ENCODE measurements around the gene BCAR3.
"Not testable (repeated sequence)": the region's sequence is repeated elsewhere in the genome, so short reads cannot be mapped to it uniquely, and the experiment has no call there.

The BCAR3 gene

DNA sequence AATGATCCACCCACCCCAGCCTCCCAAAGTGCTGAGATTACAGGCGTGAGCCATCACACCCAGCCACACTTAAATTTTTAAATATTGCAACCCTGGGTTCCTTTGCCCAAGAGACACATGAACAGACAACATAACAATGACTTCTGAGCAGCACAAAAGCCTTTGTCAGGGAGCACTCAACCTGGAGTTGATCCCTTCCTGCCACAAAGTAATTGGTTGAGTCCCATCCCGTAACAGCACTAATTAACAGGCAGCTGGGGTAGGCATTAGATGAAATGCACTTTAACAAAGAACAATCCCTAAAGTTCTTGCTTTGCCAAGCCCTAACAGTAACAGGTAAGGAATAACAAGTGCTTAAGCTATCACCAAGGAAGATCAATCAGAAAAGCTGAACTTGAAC is 5.9 kb upstream of the BCAR3 start:
- no peak for DNase-seq

DNA sequence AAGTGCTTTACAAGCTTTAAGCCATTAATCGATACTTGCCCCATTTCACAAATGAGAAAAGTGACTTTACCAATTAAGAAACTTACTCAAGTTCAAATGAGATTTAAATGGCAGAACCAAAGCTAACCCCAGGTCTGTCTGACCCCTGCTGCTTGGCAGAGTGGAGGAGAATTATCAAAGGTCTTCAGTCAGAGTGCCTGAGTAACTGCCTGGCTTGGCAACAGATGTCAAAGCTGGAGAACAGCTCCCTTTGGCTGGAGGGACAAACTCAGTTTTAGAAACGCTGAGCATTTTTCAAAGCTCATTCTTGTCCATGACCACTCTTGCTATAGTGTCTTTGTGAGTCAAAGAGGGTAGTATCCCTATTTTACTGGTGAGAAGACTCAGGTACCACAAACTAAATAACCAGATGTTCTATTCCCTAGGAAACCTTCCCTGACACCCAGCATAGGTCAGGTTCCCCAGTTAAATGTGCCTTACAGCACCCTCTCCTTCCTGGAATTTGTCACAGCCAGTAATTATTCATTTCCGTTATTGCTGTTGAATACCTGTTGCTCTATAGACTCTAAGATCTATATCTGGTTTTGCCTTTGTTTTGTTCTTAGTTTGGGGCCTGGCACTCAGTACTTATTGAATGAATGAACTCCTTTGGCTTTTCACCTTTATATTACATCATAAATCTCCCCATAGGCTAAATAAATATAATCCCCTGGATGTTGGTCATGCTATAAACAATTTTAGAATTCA is 5.0 kb upstream of the BCAR3 start:
- no peak for DNase-seq

DNA sequence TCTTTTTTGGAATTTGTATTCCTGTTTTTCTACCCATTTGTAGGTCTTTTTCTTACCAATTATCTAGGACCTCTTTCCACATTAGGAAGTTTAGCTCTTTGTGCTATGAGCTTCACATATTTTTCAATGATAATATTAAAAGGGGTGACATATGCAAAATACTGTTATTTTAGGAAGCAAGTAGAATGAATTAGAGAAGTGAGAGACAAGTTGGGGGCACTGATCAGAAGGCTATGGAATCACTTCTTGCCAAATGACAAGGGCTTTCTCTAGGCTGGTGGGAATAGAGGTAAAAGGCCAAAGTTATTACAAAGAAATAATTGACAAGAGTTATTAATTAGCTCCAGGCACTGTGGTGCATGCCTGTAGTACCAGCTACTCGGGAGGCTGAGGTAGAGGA is 4.3 kb upstream of the BCAR3 start:
- DNase-seq = no peak

DNA sequence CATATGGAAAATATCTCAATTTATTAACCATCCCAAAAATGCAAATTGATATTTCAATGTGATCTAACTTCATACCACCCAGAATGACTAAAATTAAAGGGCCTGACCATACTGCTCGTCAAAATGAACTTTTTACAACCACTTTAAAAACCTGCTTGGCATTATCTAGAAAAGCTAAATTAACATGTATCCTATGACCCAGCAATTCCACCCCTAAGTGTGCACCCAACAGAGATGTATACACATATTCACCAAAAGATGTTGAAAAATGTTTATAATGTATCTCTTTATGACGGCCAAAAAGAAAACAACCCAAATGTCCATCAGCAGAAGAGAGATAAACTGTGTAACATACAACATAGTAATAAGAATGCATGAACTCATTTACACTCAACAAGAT is 1.6 kb upstream of the BCAR3 start:
- no peak for DNase-seq

DNA sequence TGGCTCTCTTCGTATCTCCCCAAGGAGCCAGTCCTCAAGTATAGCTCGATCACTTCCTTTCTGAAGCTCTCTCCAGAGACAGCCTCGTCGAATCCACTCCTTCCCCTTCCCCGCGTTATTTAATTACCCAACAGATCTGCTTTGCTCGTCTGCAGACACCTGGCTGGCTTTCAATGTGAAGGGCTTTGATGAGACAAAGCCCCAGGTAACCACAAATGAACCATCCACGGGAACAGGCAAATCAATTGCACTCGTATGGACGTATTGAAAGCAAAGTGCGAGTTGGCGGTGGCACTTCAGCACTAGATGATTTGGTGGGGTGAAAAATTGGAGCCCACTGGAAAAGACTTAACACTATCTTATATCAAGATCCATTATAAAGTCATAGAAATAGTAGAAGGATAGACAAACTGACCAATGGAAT is 364 bp upstream of the BCAR3 start:
- no peak for DNase-seq

DNA sequence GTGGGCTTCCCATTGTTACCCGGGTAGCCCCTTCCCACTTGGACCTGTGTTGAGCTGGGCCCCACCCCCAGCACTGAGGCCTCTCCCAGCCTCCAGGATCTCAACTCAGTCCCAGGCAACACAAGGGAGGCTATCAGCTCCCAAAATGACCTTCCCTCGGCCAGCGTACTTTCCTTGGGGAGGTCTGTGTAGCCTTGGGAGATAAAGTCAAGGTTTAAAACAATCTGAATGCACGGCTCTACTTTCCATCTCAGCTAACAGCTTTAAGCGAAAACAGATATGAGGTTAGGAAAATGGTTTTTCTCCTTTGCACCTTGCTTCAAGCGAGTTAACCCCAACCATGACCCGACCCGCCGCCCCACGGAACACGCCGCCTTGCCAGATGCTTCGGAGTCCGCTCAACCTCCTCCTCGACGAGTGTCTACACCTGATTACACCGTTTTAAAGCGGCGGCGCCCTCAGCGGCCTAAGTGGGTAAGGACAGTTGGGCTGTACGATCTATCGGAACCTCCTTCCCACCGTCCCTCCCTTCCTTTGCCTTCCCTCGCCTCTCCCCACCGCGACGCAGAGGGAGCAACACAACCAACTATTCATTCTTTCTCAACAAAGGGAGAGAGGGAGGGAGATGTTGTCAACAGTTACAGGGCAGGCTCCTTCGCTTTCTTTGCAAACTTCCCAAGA is 1.1 kb downstream of the BCAR3 start:
- DNase-seq = no peak

DNA sequence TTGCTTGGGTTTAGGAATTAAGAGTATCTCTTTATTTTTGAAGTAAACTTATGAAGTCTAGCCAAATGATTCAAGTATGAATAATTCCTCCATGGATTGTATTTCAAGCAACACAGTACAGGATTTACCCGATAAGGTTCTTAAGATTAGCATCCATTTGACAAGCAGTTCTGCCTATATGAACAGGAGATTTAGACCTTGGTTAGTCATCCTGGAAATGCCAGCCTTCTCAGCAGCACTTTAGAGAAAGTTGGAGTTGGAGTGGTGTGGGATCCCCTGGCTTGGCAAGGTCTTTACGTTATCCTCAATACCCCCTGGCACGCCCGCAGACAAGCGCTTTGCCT is 1.6 kb downstream of the BCAR3 start:
- no peak for DNase-seq

DNA sequence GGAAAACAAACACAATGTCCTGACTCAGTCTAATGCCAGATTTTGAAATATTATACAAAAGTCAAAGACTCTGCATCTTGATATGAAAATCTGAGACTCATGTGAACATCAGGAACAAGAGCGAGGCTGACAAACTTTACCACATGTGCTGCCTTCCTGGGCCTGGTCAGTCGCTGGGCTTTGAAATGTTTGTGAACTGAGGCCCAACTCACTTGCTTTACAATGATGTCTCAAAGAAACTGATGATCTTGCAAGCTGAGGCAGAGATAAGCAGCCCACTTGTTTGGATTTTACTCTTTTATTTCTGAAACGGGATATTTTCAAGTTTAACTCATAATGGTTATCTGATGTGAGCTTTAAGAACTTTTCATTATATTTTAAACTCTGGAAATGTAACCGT is 2.1 kb downstream of the BCAR3 start:
- DNase-seq = no peak

DNA sequence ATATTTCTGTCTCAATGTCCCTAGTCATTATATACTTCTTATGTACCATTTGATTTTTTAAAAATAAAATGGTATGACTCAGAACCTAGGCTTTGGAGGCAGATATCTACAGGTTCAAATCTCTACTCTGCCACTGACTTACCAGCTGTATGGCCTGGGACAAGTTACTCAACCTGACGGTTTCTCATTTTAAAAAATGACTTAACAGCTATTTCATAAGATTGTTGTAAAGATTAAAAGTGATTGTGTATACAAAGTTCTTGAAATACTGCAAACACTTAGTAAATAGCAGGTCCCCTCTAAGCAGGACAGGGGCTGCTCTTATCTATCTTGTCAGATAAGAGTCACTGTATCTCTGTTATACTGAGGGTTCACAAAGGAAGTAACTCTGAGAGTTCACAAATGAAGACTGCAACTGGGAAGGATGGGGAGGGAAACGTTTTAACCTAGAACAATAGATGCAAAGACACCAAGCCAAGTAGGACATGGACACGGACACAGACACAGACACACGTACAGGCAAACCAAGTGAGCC is 2.6 kb downstream of the BCAR3 start:
- no peak for DNase-seq

DNA sequence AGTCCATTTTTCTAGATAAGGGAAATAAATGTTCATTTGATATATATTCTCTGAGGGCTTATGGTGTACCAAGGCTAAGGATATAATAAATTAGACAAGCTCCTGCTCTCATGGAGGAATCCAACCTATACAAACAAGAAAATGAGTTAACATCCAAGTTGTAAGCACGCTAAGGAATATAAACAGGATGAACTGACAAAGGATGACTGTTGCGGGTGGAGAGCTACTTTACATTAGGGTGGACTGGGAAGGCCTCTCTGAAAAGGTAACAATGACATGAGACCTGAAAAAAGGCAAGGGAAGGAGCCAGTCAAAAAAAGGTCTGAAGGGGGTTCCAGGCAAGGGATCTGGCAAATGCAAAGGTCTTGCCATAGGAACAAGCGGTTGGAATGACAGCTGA is 3.1 kb downstream of the BCAR3 start:
- DNase-seq = no peak

DNA sequence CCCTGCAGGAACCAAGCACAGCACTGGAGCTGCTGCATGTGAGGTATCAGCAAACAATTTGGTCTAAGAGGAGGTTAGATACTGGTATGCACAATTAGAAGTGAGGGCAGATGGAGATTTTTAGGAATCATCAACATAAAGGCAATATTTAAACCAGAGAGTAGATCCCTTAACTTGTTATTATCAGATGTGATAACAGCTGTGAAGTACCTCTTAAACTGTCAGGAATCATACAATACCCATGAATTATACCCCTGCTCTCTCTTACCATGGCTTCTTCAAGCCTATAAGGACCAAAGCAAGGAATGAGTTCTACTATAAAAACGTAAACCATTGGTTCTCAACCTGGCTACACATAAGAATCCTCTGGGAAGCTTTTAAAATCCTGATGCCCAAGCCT is 3.9 kb downstream of the BCAR3 start:
- DNase-seq = no peak

DNA sequence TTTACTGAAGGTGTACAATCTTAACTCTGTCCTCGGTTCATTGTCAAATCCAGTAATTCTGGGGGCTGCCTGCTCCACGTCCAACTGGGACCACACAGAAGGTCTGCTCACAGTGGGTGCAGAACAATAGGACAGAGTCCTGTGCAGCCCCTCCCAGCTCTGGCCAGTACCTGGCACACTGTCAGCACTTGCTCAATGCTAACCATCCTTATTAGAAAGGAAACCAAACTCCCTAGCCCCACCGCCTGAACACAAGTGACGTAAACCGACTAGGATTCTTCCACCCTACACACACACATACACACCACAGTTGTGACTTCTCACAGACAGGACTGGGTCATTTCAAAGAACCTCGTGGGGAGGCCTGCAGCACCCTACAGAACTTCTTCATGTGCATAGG is 5.2 kb downstream of the BCAR3 start:
- no peak for DNase-seq

DNA sequence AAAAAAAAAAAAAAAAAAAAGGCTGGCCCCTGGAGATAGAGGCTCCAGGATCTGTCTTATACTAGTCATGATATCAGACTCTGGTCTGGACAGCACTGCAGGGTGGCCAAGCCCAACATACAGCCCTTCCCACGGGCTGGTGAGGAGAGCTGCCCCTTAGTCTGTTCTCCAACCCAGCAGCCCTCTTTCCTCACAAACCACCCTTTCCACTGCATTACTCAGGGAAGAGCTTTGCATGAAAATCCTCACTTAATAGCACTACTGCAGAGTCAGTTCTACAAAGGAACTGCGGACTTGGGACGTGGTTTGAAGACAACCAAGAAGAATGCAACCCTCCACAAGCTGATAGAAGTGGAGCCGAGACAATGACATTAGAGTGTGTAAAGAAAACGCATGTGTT is 5.7 kb downstream of the BCAR3 start:
- DNase-seq = no peak

DNA sequence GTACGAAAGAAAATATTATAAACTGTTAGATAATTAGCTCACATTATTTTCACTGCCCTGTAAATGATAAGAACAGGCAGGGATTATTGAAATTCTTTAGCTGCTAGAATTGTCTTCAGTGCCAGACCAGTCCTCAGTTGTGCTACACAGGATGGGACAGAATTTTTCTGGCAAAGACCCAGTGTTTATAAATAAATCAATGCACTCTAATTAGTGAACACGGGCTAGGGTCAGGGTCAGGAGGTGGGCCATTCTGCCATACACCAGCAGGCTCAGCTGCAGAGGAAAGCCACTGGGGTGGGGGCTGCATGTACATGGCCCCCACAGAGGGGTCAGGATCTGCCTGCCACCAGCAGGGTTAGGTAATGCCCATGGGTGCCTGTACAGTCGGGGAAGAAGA is 6.4 kb downstream of the BCAR3 start:
- no peak for DNase-seq

DNA sequence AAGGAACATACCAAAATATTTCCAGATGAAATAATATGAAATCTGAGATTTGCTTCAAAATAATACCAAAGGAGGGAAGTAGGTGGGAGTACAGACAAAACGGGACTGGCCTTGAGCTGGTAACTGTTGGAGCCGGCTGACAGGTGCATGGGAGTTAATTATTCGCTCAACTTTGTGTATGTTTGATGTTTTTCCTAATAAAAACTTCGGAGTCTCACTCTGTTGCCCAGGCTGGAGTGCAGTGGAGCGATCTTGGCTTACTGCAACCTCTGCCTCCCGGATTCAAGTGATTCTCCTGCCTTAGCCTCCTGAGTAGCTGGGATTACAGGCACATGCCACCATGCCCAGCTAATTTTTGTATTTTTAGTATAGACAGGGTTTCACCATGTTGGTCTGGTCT is 7.6 kb downstream of the BCAR3 start:
- not testable (repeated sequence) for DNase-seq

DNA sequence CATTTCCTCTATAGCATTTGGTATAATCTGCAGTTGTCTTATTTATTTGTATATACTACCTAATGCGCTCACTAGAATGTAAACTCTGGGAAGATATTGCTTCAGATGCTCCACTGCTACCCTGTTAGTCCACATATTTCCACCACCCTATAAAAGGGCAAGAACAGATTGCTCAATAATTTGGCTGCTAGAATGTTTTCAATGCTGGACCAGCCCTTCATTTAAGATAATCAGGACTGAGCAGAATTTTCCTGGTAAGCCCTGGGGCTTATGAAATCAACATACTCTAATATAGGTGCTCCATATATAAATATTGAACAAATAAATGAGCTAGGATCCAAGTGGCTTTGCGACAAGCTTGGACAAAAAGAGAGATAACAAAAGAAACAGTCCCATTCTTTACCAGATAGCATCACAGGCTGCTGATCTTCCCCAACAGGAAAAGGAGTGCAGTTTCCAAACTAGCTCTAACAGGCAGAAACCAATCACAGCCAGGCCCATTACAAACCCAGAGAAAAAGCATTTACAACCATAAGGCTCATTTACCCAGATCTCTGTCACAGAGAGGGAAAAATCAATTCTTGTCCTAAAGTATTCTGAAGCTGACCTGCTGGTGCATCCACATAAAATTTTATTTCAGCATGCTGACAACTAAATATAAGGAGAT is 8.3 kb downstream of the BCAR3 start:
- no peak for DNase-seq

DNA sequence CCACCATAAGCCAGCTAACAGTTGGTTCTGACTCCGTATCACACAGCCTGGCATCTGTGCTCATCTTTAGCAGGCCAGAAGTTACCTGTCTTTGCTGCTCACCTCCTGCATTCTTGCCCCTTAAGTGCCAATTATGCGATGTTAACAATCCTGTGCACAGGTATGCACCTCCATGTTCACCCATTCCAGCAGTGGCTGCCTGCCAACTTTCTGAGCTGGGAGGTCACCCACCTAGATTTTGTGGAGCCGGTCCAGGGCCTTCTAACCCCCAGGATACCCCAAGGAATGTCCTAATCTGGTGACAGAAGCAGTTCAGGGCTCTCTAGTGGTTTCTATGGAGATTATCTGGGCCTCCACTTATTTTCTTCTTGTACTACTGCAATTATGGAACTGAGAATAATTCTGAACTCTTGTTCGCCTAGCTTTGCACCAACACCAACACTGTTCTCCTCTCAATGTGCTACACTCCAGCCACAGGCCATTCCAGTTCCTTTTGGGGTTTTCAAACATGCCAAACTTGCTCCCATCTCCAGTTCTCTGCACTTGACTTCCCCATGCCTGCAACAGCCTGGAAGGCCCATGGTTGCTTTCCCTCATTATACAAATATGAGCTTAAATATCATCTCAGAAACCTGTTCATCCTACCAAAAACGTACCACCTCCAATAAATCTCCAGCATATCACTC is 9.0 kb downstream of the BCAR3 start:
- DNase-seq = no peak

DNA sequence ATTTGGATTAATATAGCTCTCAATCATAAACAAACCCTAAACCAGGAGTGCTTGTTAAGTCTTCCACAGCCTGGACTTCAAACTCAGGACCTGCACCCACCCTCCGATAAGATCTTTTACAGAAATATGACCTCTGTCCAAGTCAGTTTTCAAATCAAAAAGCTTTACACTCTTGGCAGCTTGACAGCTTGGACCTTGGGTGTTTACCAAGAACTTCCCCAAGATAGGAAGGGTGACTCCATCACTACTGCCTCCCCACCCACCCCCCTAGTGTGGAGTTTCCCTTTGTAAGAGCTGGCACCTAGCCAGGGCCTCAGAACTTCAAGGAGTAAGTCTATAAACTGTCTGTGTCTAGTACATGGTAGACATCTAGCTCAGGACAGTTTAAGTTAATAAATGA is 9.6 kb downstream of the BCAR3 start:
- DNase-seq = no peak

DNA sequence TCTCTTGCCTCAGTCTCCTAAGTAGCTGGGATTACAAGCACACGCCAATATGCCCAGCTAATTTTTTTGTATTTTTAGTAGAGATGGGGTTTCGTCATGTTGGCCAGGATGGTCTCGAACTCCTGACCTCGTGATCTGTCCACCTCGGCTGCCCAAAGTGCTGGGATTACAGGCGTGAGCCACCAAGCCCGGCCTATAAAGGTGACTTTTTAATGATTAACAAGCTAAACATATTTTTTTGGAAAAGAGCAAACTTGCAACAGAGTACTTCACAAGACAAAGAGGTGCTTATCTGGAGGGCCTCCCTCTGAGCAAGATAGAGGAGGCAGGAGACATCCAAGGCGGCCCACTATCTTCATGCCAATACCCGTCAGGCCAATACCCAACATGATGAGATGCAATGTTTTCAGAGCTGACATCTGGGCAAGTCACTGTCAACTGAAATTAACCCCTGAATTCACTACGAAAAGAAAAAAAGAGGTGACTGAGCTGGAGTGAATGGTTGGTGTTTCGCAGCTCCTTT is 10.5 kb downstream of the BCAR3 start:
- DNase-seq = no peak

DNA sequence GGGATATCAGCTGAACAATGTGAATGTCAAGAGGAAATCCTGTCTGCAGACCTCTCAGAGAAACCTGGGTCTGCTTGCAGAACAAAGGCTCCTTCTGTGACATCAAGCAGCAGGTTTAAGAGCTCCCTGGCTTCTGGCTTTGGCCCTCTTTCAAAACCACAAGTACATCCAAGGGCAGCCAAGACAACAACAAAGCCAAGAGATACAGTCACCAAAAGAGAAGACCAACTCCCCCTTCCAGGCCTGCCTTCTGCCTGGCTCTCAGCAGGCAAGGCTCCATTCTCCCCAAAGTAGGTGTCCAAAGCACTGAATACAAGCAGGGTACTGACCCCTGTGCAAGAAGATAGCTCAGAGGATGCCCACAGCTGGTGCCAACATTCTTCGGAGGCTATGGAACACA is 11.5 kb downstream of the BCAR3 start:
- no peak for DNase-seq

DNA sequence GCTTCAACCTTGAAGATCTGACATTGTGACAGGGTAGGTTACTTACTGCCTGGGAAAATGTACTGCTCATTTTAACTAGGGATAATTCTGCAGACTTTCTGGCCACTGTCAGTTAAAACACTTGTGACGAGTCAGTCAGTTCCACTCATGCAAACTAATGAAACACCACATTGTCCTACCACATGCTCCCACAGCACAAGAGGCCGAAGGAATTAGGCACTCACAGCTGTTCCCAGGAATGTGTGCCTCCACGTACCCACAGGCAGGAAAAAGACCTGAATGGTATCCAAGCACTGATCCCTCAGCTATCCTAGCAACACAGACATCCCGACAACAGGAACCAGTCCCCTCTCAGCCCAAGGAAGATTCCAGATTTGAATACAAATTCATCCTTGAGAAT is 12.3 kb downstream of the BCAR3 start:
- DNase-seq = no peak

DNA sequence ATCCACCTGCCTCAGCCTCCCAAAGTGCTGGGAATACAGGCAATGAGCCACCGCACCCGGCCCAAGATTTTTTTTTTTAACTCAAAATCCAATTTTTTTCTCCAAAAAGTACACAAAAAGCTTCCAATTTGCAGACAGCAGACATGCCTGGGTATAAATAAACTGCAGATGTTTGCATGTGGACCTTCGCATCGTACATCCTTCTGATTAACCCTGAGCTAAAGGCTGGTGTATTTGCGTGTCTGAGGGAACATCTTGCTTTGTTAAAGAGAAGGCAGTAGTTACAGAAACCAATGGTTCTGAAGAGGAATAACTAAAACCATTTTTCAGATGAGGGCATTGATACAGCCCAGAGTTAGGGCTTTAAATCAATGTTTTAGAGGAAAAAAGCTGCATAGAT is 12.7 kb downstream of the BCAR3 start:
- no peak for DNase-seq

DNA sequence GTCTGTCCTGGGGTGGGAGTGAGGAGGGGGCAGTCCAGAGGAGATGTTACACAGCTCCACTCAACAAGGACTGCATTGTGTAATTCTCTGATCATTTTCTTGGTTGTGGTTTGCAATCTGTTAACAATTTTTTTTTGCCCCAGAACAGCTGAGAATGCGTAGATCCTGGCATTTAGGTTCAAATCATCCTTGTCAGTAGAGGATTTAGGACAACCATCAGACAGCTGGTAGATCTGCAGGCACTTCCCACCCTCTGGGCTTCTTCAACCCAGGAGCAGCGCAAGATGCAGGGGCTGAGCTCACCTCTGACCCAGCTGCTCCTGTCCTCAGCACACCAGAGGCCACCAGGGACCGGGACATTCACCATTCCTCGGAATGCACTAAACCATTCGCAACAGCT is 13.5 kb downstream of the BCAR3 start:
- no peak for DNase-seq

Measured in NCI-H2081 treated with DMSO at 0.1 percent for 48 hours (cell line).